Activated naive CD8-positive, alpha-beta T cell (primary cell): ENCODE measurements around the gene WDR62.
A peak's percentile ranks its signal among the peaks of the same experiment; 100 is the strongest.

Source experiments
- H3K27ac Mint-ChIP-seq: one replicate; pipeline ENCODE4 v1.8.0; 2021; ENCODE audit warnings: mixed read lengths
- H3K27me3 Mint-ChIP-seq: one replicate; pipeline ENCODE4 v1.8.0; 2021; ENCODE audit warnings: mixed read lengths
- H3K36me3 Mint-ChIP-seq: one replicate; pipeline ENCODE4 v1.8.0; 2021; ENCODE audit warnings: mixed read lengths
- H3K4me1 Mint-ChIP-seq: one replicate; pipeline ENCODE4 v1.8.0; 2021; ENCODE audit warnings: low read depth, mixed read lengths
- H3K4me3 Mint-ChIP-seq: one replicate; pipeline ENCODE4 v1.8.0; 2021; ENCODE audit warnings: mild to moderate bottlenecking, mixed read lengths
- H3K9me3 Mint-ChIP-seq: one replicate; pipeline ENCODE4 v1.8.0; 2021; ENCODE audit warnings: low read depth, mixed read lengths

Gene WDR62

DNA sequence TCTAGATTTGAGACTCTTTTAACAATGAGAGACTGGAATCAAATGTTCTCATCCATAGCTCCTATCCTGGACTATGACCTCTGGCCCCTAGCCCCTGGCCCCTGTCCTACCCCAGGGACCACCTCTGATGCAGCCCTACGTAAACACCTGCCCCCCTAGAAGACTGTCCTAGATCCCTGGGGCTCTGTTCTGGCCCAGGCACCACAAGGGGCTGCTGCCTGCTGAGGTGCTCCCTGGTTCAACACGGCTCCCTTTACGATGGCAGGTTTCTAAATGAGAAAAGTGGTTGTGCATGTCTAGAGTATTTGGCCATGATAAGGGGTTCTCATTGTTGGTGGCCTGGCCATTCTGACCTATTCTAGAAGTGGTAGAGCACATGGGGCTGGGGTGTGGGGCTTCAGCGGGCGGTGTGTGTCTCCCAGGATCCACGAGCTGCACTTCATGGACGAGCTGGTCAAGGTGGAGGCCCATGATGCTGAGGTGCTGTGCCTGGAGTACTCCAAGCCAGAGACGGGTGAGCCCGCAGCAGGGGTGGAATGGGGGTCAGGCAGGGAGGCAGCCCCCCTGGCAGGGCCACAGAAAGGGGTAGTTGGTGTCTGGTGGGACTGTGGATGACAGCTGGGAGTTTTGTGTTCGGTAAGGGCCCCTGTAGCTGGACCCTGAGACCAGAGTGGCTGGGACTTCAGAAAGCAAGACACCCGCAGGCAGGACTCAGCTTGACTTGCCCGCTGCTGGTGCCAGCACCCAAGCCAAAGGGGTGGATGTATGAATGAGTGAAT, 29.7 kb downstream of the WDR62 start:
- no peak overlapping the region for H3K4me3 Mint-ChIP-seq
- no peaks in the 10 kb centered on the region for H3K4me1 Mint-ChIP-seq
- peaks cover 2% of the 10 kb centered on the region for H3K36me3 Mint-ChIP-seq
- H3K9me3 Mint-ChIP-seq: no peaks in the 10 kb centered on the region
- H3K27me3 Mint-ChIP-seq: no peaks in the 10 kb centered on the region
- H3K27ac Mint-ChIP-seq: no peak overlapping the region

DNA sequence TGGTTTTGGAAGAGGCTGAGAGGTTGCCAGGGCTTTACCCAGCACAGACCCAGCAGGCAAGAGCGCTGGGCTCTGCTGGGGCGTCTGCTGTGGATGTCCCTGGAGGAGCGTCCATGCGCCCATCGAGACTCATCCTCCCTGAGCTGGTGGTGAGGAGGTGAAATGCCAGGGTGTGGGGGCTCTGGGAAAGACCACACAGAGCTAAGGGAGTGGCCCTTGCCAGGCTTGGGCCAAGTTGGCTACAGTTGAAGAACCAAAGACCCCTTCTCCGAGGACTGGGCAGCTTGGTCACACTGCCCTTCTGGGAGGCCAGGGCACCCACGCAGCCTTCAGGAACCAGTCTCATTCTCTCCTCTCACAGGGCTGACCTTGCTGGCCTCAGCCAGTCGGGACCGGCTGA, 31.6 kb downstream of the WDR62 start:
- no peaks in the 10 kb centered on the region for H3K4me1 Mint-ChIP-seq
- H3K27me3 Mint-ChIP-seq: no peaks in the 10 kb centered on the region
- peaks cover 2% of the 10 kb centered on the region for H3K36me3 Mint-ChIP-seq
- H3K9me3 Mint-ChIP-seq: no peaks in the 10 kb centered on the region
- no peak overlapping the region for H3K4me3 Mint-ChIP-seq
- H3K27ac Mint-ChIP-seq: no peak overlapping the region

DNA sequence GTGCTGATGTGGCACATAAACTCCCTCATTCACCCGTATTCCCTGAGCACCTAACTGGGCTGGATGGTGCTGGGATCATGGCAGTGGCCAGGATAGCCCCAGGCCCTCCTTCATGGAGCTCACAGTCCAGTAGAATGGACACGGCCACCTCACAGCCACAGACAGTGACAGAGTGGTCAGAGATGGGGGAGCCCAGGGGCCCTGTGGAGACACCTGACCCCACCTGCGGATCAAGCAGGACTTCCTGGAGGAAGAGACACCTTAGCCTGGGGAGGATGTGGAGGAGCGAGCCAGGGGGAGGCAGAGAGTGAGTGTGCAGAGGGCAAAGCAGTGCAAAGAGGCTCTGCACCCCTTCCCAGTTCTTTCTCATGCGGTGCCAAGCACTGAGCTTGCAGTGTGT, 35.1 kb downstream of the WDR62 start:
- Mint-ChIP-seq H3K36me3 (peaks cover 5% of the 10 kb centered on the region), H3K4me1 (peaks cover 15% of the 10 kb centered on the region)

GRCh38 chr19:36090910-36091695, 36.4 kb downstream of the WDR62 start:
- H3K27me3 Mint-ChIP-seq: no peaks in the 10 kb centered on the region
- no peaks in the 10 kb centered on the region for H3K9me3 Mint-ChIP-seq
- peaks cover 15% of the 10 kb centered on the region for H3K4me1 Mint-ChIP-seq
- peaks cover 5% of the 10 kb centered on the region for H3K36me3 Mint-ChIP-seq
- H3K4me3 Mint-ChIP-seq: no peak overlapping the region
- H3K27ac Mint-ChIP-seq: no peak overlapping the region

More for the DNA sequence above, 35.1 kb downstream of the WDR62 start:
- H3K27ac Mint-ChIP-seq: no peak overlapping the region
- H3K9me3 Mint-ChIP-seq: no peaks in the 10 kb centered on the region
- no peak overlapping the region for H3K4me3 Mint-ChIP-seq
- H3K27me3 Mint-ChIP-seq: no peaks in the 10 kb centered on the region

GRCh38 chr19:36092566-36092965, 37.9 kb downstream of the WDR62 start:
- peaks cover 5% of the 10 kb centered on the region for H3K36me3 Mint-ChIP-seq
- no peak overlapping the region for H3K27ac Mint-ChIP-seq
- H3K4me3 Mint-ChIP-seq: no peak overlapping the region
- no peaks in the 10 kb centered on the region for H3K27me3 Mint-ChIP-seq
- H3K9me3 Mint-ChIP-seq: no peaks in the 10 kb centered on the region
- peaks cover 15% of the 10 kb centered on the region for H3K4me1 Mint-ChIP-seq

DNA sequence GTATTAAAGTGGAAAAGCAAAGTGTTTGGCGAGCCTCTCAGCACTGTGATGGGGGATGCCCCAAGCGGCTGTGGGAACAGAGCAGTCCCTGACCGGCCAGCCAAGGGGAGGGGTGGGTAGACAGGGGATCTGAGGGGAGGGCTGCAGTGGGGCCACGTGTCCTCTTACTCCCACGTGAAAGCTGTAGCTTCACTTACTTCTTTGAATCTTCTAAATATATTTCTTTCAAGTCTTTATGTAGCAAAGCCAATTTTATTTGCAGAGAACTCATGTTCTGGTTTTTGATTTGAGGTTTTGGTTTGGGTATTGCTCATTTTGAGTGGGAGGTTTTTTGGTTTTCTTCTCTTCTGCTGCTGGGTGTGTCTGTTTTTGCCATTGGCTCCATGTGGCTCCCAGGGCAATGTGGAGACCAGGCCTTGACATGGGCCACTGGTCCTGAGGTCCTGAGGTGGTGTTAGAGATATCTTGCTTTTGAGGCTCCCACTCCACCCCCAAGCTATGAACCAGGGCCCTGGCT, 38.5 kb downstream of the WDR62 start:
- H3K36me3 Mint-ChIP-seq: peaks cover 5% of the 10 kb centered on the region
- H3K9me3 Mint-ChIP-seq: no peaks in the 10 kb centered on the region
- H3K27ac Mint-ChIP-seq: peak overlapping the region; percentile 50
- no peaks in the 10 kb centered on the region for H3K27me3 Mint-ChIP-seq
- peaks cover 15% of the 10 kb centered on the region for H3K4me1 Mint-ChIP-seq
- H3K4me3 Mint-ChIP-seq: peak overlapping the region; percentile 10

GRCh38 chr19:36093687-36094086, 39.0 kb downstream of the WDR62 start:
- no peak overlapping the region for H3K4me3 Mint-ChIP-seq
- no peak overlapping the region for H3K27ac Mint-ChIP-seq
- no peaks in the 10 kb centered on the region for H3K9me3 Mint-ChIP-seq
- H3K27me3 Mint-ChIP-seq: no peaks in the 10 kb centered on the region
- H3K36me3 Mint-ChIP-seq: peaks cover 5% of the 10 kb centered on the region
- peaks cover 15% of the 10 kb centered on the region for H3K4me1 Mint-ChIP-seq

DNA sequence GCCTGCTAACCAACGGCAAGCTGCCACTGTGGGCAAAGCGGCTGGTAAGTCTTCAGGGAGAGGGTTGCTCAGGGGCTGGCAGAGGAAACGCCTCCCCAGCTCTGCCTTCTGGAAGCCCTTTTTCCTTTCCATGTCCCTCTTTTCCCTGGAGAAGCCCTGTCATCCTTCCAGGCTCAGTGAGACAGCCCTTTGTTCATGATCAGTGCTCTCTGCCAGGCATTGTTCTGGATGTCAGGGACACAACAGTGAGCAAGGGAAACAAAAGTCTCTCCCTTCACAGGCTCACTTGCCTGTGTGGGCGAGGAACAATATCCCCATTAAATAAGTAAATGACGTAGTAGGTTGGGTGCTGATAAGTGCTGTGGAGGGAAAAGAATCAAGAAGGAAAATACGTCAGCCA, 42.3 kb downstream of the WDR62 start:
- Mint-ChIP-seq H3K36me3 (peaks cover 5% of the 10 kb centered on the region), H3K27ac (no peak overlapping the region), H3K4me1 (peaks cover 15% of the 10 kb centered on the region), H3K4me3 (no peak overlapping the region), H3K9me3 (no peaks in the 10 kb centered on the region), H3K27me3 (no peaks in the 10 kb centered on the region)

- no peaks in the 10 kb centered on the region for H3K4me1 Mint-ChIP-seq
- no peaks in the 10 kb centered on the region for H3K9me3 Mint-ChIP-seq
- H3K4me3 Mint-ChIP-seq: no peak overlapping the region
- no peaks in the 10 kb centered on the region for H3K27me3 Mint-ChIP-seq
- no peaks in the 10 kb centered on the region for H3K36me3 Mint-ChIP-seq
- H3K27ac Mint-ChIP-seq: no peak overlapping the region
Observed at GRCh38 chr19:36099166-36099785, 44.6 kb downstream of the WDR62 start.

DNA sequence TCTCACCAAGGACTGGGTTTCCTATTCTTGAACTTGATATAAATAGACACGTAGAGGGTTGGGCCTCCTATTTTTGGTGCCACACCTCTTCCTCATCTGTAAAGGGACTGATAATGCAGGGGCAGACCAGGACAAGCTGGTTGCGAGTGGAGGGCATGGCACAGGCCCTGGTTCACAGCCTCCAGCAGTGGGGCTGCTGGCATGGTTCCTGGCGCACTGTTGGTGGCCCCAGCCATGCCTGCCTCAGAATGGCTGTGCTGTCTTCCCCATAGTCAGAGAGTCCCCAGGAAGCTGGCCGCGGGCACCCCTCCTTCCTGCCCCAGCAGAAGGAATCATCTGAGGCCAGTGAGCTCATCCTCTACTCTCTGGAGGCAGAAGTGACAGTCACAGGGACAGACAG, 45.8 kb downstream of the WDR62 start:
- Mint-ChIP-seq H3K4me1 (no peaks in the 10 kb centered on the region), H3K36me3 (no peaks in the 10 kb centered on the region), H3K27ac (no peak overlapping the region), H3K9me3 (no peaks in the 10 kb centered on the region), H3K27me3 (no peaks in the 10 kb centered on the region), H3K4me3 (no peak overlapping the region)

- H3K27me3 Mint-ChIP-seq: no peaks in the 10 kb centered on the region
- peaks cover 2% of the 10 kb centered on the region for H3K36me3 Mint-ChIP-seq
- no peak overlapping the region for H3K4me3 Mint-ChIP-seq
- H3K9me3 Mint-ChIP-seq: no peaks in the 10 kb centered on the region
- H3K4me1 Mint-ChIP-seq: no peaks in the 10 kb centered on the region
- no peak overlapping the region for H3K27ac Mint-ChIP-seq
Observed at GRCh38 chr19:36101550-36102327, 47.0 kb downstream of the WDR62 start.

DNA sequence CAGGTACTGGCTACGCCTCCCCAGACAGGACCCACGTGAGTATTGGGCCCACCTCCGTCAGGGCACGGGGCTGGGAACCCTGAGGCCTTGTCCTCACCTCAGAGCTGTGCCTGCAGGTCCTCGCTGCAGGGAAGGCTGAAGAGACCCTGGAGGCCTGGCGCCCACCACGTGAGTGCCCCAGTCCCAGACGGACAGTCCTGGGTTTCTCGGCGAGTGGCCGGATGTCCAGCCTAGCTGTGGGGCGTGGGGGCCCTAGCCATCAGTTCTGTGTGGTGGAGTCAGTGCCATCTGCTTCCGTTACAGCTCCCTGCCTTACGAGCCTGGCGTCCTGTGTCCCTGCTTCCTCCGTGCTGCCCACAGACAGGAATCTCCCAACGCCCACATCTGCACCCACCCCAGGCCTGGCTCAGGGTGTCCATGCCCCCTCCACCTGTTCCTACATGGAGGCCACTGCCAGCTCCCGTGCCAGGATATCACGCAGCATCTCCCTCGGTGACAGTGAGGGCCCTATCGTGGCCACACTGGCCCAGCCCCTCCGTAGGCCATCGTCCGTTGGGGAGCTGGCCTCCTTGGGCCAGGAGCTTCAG, 48.4 kb downstream of the WDR62 start:
- Mint-ChIP-seq H3K9me3 (no peaks in the 10 kb centered on the region), H3K4me1 (no peaks in the 10 kb centered on the region), H3K27ac (no peak overlapping the region), H3K36me3 (peaks cover 2% of the 10 kb centered on the region), H3K27me3 (no peaks in the 10 kb centered on the region), H3K4me3 (no peak overlapping the region)

DNA sequence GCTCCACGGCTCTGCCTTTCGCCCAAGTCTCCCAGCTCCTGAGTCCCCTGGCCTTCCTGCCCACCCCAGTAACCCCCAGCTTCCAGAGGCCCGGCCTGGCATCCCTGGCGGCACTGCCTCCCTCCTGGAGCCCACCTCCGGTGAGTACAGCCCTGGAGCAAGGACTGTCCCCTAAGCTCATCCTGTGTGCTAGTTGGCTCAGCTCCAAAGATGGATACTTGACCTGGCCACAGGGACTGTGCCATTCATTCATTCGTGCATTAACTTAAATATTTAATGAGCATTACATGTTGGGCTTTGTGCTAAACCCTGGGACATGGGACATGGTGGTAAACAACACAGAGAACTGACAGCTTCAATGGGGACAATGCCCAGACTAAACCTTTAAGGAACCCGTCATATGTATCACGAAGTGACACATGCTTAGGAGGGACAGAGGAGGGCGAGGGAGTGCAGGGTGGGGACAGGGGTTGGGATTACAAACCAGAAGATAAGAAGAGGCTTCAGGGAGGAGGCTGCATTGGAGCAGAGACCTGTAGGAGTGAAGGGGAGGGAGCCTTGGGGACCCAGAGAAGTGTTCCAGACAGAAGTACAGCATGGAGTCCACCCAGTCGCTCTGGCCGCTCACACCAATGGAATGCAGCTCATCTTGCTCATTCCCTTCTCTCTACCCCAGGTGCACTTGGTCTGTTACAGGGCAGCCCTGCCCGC, 49.3 kb downstream of the WDR62 start:
- Mint-ChIP-seq H3K4me3 (no peak overlapping the region), H3K9me3 (no peaks in the 10 kb centered on the region), H3K27ac (no peak overlapping the region), H3K36me3 (peaks cover 2% of the 10 kb centered on the region), H3K27me3 (no peaks in the 10 kb centered on the region), H3K4me1 (no peaks in the 10 kb centered on the region)

- no peak overlapping the region for H3K27ac Mint-ChIP-seq
- H3K27me3 Mint-ChIP-seq: no peaks in the 10 kb centered on the region
- peaks cover 2% of the 10 kb centered on the region for H3K36me3 Mint-ChIP-seq
- no peaks in the 10 kb centered on the region for H3K9me3 Mint-ChIP-seq
- peaks cover under 1% of the 10 kb centered on the region for H3K4me1 Mint-ChIP-seq
- no peak overlapping the region for H3K4me3 Mint-ChIP-seq
Observed at GRCh38 chr19:36106441-36106840, 51.7 kb downstream of the WDR62 start.
